B cell (primary cell): ENCODE data around the gene HSD11B2. TPM values are rescaled to one million over a fixed set of nuclear protein-coding genes. Genes with fewer than 3 reads are reported as not detected.

ENCODE experiments used
- ATAC-seq: fragments of 200-7000 bp; cut with Tn5 transposase; one replicate; pipeline ENCODE4 v1.10.0; 2021; ENCODE audit warnings: low read depth, mild to moderate bottlenecking, moderate number of reproducible peaks, moderate library complexity
- CTCF ChIA-PET: fragments of 350-600 bp; sonication (Branson Sonifier 250); formaldehyde crosslinking; loops from one replicate; lab custom pipeline; 2021; ENCODE audit warnings: antibody characterized with exemption, inconsistent platforms; lab: Charles Lee
- POLR2A ChIA-PET: fragments of 350-600 bp; sonication (Branson Sonifier 250); formaldehyde crosslinking; loops from one replicate; lab custom pipeline; 2021; ENCODE audit warnings: antibody characterized with exemption; lab: Charles Lee
- DNase-seq: peaks from one replicate; pipeline ENCODE4 v3.0.0; 2013
- H2AFZ ChIP-seq: 2 replicates; pipeline ENCODE4 v1.6.1; 2012; ENCODE audit warnings: mild to moderate bottlenecking, low read depth, low read length; ENCODE audit not compliant: insufficient read depth, poor library complexity, severe bottlenecking
- H3K27ac ChIP-seq, 2 donors: 1 replicate in 1 of 2; 2 replicates in 1 of 2; pipeline ENCODE4 v1.5.1; 2012 to 2013; ENCODE audit warnings: low read length in 2 of 2, mild to moderate bottlenecking in 2 of 2, moderate library complexity in 1 of 2
- H3K27me3 ChIP-seq, 4 experiments: fragments of 200-600 bp in 1 of 4; sonication (generic) in 1 of 4; replicated peaks in 1 of 4; 1 replicate in 2 of 4; 2 replicates in 2 of 4; pipeline versions ENCODE4 v1.6.1 to v1.7.0; 2013 to 2016; ENCODE audit warnings: low read length in 3 of 4, mild to moderate bottlenecking in 2 of 4, mixed read lengths in 1 of 4, moderate library complexity in 1 of 4; ENCODE audit not compliant: insufficient read depth in 4 of 4, control insufficient read depth in 3 of 4; ENCODE audit errors: control extremely low read depth in 1 of 4
- H3K36me3 ChIP-seq, 2 experiments: replicated peaks in 1 of 2; 1 replicate in 1 of 2; 2 replicates in 1 of 2; pipeline versions ENCODE4 v1.6.1 to v1.7.1; 2013; ENCODE audit warnings: low read length in 1 of 2; ENCODE audit not compliant: insufficient read depth in 2 of 2, control insufficient read depth in 1 of 2; ENCODE audit errors: control extremely low read depth in 1 of 2, extremely low read depth in 1 of 2
- H3K4me1 ChIP-seq, 2 donors: fragments of 200-600 bp in 1 of 2; sonication (generic) in 1 of 2; 1 replicate in 1 of 2; 2 replicates in 1 of 2; pipeline versions ENCODE4 v1.5.1 to v1.6.1; 2013 to 2017; ENCODE audit warnings: low read length in 2 of 2; ENCODE audit not compliant: control insufficient read depth in 2 of 2, insufficient read depth in 2 of 2
- H3K4me2 ChIP-seq: replicated peaks from 2 replicates; pipeline ENCODE3; 2012; ENCODE audit warnings: mild to moderate bottlenecking, low read depth, low read length; ENCODE audit not compliant: poor library complexity, severe bottlenecking
- H3K4me3 ChIP-seq, 5 experiments: fragments of 200-600 bp in 1 of 5; sonication (generic) in 1 of 5; 1 replicate in 3 of 5; 2 replicates in 2 of 5; pipeline versions ENCODE4 v1.5.1 to v1.7.0; 2011 to 2016; ENCODE audit warnings: low read length in 4 of 5, mild to moderate bottlenecking in 4 of 5, low read depth in 2 of 5, control low read depth in 1 of 5, moderate library complexity in 1 of 5; ENCODE audit not compliant: insufficient read depth in 1 of 5; ENCODE audit errors: control extremely low read depth in 1 of 5, extremely low read depth in 1 of 5
- H3K79me2 ChIP-seq: fragments of 200-600 bp; sonication (generic); one replicate; pipeline ENCODE4 v1.6.0; 2016; ENCODE audit warnings: low read length; ENCODE audit not compliant: control insufficient read depth, insufficient read depth
- H3K9ac ChIP-seq: fragments of 200-600 bp; sonication (generic); 2 replicates; pipeline ENCODE4 v1.6.1; 2017; ENCODE audit warnings: mild to moderate bottlenecking, low read length, moderate library complexity
- H3K9me3 ChIP-seq, 3 donors: one replicate each; pipeline versions ENCODE4 v1.6.1 to v1.7.1; 2013; ENCODE audit warnings: low read length in 2 of 3; ENCODE audit not compliant: control insufficient read depth in 2 of 3, insufficient read depth in 1 of 3; ENCODE audit errors: control extremely low read depth in 1 of 3
- H4K20me1 ChIP-seq: 2 replicates; pipeline ENCODE4 v1.6.0; 2012; ENCODE audit warnings: mild to moderate bottlenecking, low read length; ENCODE audit not compliant: insufficient read depth, control insufficient read depth, poor library complexity, severe bottlenecking
- H3K27ac Mint-ChIP-seq: one replicate; pipeline ENCODE4 v1.8.0; 2021; ENCODE audit warnings: mixed read lengths
- H3K27me3 Mint-ChIP-seq: one replicate; pipeline ENCODE4 v1.8.0; 2021; ENCODE audit warnings: mixed read lengths
- H3K4me1 Mint-ChIP-seq: one replicate; pipeline ENCODE4 v1.8.0; 2021; ENCODE audit warnings: mixed read lengths
- H3K4me3 Mint-ChIP-seq: one replicate; pipeline ENCODE4 v1.8.0; 2021; ENCODE audit warnings: mixed read lengths
- H3K9me3 Mint-ChIP-seq: one replicate; pipeline ENCODE4 v1.8.0; 2022; ENCODE audit warnings: mixed read lengths; ENCODE audit not compliant: insufficient read depth
- CTCF ChIP-seq: fragments of 200-600 bp; IDR thresholded peaks from one replicate; pipeline ENCODE4 v1.8.0; 2022; ENCODE audit warnings: antibody characterized with exemption, mild to moderate bottlenecking
- EZH2 ChIP-seq: IDR thresholded peaks from 2 replicates; pipeline ENCODE4 v1.6.1; 2012; ENCODE audit warnings: borderline replicate concordance, low read depth, mild to moderate bottlenecking, moderate library complexity, low read length; ENCODE audit not compliant: insufficient read depth, poor library complexity, severe bottlenecking
- WGBS: methylation state at CpG from one replicate; pipeline ENCODE4 v1.1.5; 2013; ENCODE audit warnings: missing lambda C conversion rate; ENCODE audit not compliant: insufficient coverage; 5-methylcytosine and 5-hydroxymethylcytosine counted together
- intact Hi-C: fragments of 100-400 bp; cut with micrococcal nuclease; formaldehyde crosslinking; loops from one replicate; pipeline ENCODE4 v1.10.0; 2022
- polyA plus RNA-seq: library from polyadenylated mRNA; depleted of rRNA; stranded (reverse); fragments of >200 nt; gene quantifications from 2 replicates; pipeline ENCODE4 v1.2.3, GENCODE V29; 2012
- total RNA-seq, 2 donors: library from RNA; stranded (reverse); fragments of 120-200 nt in 1 of 2; gene quantifications; 1 replicate in 1 of 2; 2 replicates in 1 of 2; pipeline versions ENCODE4 v1.2.3 to v1.2.4, GENCODE V29; 2013 to 2022

Gene HSD11B2
- total and polyA plus RNA-seq, 2 donors (not counting 1 experiment from before 2014, with no cell fraction given), result 0.09 TPM; not detected in 1

GRCh38 chr16:67441271-67441753 is 10.4 kb downstream of the HSD11B2 start:
- Histone ChIP-seq H3K27ac (no peak overlapping the region), H2AFZ (no peak overlapping the region), H3K9me3 (no peaks in the 10 kb centered on the region), H4K20me1 (peaks cover 47% of the 10 kb centered on the region), H3K9ac (no peak overlapping the region), H3K4me3 (no peak overlapping the region), H3K4me2 (no peak overlapping the region), H3K27me3 (no peaks in the 10 kb centered on the region), H3K4me1 (no peaks in the 10 kb centered on the region), H3K79me2 (peaks cover 2% of the 10 kb centered on the region), H3K36me3 (peaks cover 0 to 79% of the 10 kb centered on the region in 2 experiments)
- DNase-seq (no peak), ATAC-seq (no peak)
- WGBS, result 87% methylated on average over 17 of the region's 17 CpGs
- POLR2A ChIA-PET, result no interaction called here
- no peaks in the 10 kb centered on the region for H3K9me3 Mint-ChIP-seq
- intact Hi-C loops, result no loop called here
- no peak overlapping the region for H3K4me3 Mint-ChIP-seq
- CTCF ChIA-PET, result interaction anchor here (1.2 kb wide), 1 partner anchor 13 kb away, joined by 3 read pairs; no protein-coding TSS in a partner anchor
- no peaks in the 10 kb centered on the region for H3K27me3 Mint-ChIP-seq
- no peak for TF ChIP-seq CTCF
- no peak for TF ChIP-seq EZH2
- peaks cover 4% of the 10 kb centered on the region for H3K4me1 Mint-ChIP-seq
- H3K27ac Mint-ChIP-seq, result no peak overlapping the region

GRCh38 chr16:67441907-67442306 is 11.0 kb downstream of the HSD11B2 start:
- Histone ChIP-seq H3K79me2 (peaks cover 6% of the 10 kb centered on the region), H4K20me1 (peaks cover 53% of the 10 kb centered on the region), H2AFZ (no peak overlapping the region), H3K4me2 (no peak overlapping the region), H3K27ac (no peak overlapping the region), H3K9ac (no peak overlapping the region), H3K27me3 (no peaks in the 10 kb centered on the region), H3K36me3 (peaks cover 0 to 80% of the 10 kb centered on the region in 2 experiments), H3K9me3 (no peaks in the 10 kb centered on the region), H3K4me3 (no peak overlapping the region), H3K4me1 (no peaks in the 10 kb centered on the region)
- H3K27ac Mint-ChIP-seq, result no peak overlapping the region
- POLR2A ChIA-PET, result no interaction called here
- H3K27me3 Mint-ChIP-seq, result no peaks in the 10 kb centered on the region
- no peak overlapping the region for H3K4me3 Mint-ChIP-seq
- intact Hi-C loops, result no loop called here
- H3K9me3 Mint-ChIP-seq, result no peaks in the 10 kb centered on the region
- H3K4me1 Mint-ChIP-seq, result peaks cover 2% of the 10 kb centered on the region
- CTCF ChIA-PET, result interaction anchor here (0.7 kb wide), 3 partner anchors 37 to 123 kb away, joined by 3 to 5 read pairs (median 4); no protein-coding TSS in a partner anchor
- no peak for TF ChIP-seq CTCF
- TF ChIP-seq EZH2, result no peak
- 100% methylated on average over 5 of the region's 5 CpGs for WGBS
- DNase-seq (no peak), ATAC-seq (no peak)
